ENCODE measurements around the gene DIP2C.

The DIP2C gene

DNA sequence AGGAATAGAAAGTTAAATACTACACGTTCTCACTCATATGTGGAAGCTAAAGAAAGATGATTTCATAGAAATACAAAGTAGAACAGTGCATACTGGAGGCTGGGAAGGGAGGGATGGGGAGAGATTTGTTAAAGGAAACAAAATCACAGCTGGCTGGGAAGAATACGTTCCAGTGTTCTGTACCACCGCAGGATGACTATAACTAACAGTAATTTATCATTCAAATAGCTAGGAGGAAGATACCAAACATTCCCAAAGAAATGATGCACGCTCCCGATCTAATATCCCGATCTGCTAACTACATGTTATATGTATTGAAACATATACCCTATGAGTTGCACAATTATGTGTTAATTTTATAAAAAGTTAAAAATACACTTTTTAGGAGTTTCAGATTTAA lies 391.9 kb downstream of the DIP2C start:
- no peak for DNase-seq (ENCODE audit: low spot score)

DNA sequence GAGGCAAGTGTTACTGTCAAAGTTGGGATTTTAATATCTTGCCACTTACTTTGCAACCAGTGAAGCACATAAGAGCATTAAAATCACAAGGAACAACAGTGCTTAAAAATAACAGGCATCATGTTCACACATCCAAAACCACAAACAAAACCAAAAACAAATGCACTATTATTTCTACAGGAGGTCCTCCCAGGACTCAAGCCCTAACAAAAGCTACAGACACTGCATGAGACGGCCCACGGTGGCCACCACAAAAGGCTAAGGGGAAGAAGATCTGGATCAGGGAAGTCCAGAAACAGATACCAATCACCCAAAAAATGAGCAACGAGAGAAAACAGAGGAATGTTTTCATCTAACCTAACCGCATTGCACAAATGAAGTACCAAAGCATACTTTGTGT lies 395.8 kb downstream of the DIP2C start:
- no peak for DNase-seq (ENCODE audit: low spot score)

DNA sequence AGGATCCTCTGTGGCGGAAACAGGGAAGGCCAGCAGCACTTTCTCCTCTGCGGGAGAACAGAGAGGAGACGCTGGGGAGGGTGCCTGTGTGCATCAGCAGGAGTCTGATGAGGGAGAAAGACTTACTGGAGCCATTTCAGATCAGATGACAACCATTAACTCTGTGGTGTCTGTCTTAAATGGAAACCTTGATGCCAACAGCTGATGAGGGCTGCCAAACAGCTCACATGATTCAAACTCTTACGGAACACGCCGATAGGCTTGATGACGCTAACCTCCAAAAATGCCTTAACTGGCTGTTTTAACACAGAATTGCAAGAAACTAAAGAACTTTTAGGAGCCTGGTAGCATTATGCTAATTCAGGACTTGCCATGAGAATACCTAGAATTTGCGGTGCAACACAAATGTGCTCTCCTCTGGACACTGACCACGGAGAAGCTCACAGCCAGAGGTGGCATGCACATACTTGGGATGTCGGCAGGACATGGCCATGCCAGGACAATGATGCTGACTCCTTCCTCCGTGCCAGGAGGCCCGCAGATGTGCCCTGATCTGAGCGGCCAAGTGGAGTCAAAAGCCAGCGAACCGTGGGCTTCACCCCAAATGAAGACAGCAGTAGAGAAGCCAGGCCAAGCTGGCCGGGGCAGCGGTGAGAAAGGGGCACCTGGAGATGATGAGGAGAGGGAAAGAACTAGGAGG lies 399.3 kb downstream of the DIP2C start:
- DNase-seq (ENCODE audit: low spot score), result no peak

DNA sequence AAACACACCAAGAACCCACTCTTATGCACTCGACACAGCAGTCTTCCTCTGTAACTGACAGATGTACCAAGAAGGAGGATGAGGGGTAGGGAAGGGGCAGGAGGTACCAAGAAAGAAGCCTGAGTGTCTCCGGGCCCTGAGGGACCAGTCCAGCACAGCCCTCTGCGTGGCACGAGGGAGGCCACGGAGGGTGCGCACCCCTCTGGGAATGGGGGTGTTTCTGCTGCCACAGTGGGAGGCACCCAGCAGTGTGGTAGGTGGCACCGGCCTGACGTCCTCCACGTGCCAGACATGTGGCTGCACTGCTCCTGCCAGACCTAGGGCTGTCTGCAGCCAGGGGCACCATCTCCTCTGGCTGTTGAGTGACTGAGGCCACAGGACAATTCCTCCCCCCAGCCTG lies 399.9 kb downstream of the DIP2C start:
- DNase-seq (ENCODE audit: low spot score), result no peak

DNA sequence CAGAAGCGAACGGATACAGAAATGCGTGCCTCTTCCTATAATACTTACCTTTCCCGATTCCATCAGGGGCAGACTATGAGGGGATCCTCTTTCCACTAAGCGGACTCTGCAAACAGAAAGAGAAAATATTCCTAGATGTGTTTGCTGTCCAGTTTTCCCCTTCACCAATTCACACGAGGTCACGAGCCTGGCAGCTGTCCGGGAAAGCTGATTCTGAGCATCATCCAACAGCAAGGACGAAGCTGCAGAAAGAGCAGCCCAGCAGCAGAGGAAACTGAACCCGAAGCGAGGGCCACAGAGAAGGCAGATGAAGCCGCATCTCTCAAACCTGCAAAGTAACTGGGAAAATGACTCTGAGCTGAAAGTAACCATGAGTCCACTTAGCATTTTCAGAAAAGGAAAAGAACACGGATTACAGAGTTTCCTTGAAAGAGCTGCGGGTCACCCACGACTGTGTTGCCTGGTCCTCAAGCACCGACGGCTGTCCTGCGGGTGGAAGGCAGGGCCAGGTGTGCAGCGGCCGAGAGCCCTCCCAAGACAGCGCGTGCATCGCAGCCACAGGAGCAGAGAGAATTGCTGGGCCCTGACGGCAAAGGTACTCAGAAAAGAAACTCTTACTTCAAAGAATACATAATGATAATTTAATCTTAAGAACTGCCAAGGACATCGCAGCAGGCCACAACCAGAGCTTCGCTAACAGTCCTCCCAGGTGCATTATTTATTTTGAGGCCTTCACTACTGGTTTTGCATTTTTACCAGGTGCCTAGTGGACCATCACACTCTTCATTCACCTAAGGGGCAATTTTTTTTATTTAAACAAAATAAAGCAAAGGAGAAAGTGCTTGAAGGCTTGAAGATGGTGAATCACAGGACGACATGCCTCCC lies 400.9 kb downstream of the DIP2C start:
- DNase-seq (ENCODE audit: low spot score), result no peak

DNA sequence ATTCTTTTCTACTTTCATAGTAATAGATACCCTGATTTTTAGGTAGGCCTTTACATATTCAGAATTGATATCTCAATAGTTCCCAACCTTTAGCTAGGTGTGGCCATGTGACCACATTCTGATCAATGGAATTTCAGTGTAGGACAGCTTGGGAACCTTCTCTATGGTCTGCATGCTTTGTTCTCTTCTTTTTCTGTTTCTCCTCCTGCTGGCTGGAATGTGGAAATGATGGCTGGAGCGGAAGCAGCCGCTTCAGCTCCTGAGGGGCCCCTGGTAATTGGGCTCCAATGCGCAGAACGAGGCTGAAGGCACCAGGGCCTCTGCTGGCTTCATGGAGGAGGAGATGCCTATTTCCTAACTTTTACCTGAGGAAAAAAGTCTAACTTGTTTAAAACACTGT lies 401.7 kb downstream of the DIP2C start:
- no peak for DNase-seq (ENCODE audit: low spot score)

DNA sequence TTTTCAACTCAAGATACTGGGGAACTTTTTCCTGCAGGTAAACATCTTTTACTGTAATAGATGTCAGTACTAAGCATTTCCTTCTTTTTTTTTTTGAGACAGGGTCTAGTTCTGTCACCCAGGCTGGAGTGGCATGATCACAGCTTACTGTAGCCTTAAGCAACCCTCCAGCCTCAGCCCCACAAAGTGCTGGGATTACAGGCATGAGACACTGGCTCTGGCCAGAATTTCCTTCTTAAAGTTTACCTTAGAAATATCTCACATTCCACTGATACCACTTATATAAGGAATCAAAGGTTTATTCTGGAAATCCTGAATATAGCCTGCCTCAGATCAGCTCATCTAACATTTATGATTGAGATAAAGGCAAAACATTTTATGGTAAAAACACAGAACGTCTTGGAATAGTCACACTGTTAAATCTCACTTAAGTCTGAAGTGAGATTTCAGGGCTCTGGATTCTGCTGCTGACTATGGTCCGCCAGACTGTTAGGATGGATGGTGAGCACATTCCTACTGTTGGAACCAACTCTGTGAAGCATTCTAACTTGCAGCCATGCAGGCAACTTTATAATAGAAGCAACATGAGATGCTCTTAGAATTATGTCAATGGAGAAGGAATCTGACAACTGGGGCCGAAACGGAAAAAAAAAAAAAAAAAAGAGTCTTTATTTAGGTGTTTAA lies 402.3 kb downstream of the DIP2C start:
- no peak for DNase-seq (ENCODE audit: low spot score)

DNA sequence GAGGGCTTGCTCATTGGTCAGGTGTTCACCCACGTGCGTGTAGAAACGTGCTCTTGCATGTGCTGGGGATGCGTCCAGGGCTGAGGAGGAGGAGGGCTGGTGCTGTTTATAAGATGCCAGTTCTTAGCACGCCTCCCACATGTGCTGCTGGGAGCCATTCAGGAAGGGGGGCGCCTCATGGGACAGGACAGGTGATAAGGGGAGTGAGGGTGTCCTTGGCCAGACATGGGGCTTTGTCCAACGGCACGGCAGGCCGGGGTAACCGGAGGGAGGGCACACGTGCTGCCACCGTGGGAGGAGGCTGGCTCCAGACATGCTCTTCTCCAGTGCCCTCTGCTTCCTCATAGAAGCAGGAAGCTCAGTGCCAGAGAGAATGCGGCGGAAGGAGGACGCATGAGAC lies 404.3 kb downstream of the DIP2C start:
- DNase-seq (ENCODE audit: low spot score), result no peak

DNA sequence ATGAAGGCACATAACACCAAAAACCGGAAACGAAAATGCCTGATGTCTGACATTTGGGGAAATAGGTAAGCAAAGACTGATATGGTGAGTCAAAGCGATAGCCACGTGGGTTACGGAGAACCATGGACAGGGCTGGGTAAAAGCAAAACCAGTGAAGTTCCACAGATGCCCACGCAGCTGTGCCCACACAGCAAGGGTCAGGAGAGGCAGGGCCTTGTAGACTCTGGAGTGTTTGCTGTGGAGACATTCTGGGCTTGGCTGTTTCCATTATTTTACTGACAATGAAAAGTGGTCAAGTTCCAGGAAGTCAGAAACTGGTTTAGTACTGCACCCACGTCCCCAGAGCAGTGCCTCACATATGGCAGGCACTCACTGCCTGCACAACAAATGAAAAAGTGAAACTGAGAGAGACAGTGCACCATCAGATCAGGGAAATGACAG lies 405.5 kb downstream of the DIP2C start:
- no peak for DNase-seq (ENCODE audit: low spot score)

DNA sequence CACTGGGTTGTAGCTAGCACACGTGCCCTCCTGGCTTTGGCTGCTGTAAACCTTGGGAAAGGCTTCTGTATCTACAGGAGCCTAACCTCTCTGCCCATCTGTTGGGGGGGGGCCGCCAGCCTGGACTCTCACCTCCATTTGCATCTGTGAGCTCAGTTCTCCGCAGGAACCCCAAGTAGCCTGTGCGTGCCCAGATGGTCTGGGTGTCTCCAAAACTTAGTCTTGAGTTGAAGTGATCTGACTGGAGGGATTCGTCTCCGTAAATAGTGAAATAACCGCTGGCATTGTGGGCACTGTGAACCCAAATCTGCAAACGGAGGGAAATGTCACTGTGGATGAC lies 406.4 kb downstream of the DIP2C start:
- DNase-seq (ENCODE audit: low spot score), result no peak

DNA sequence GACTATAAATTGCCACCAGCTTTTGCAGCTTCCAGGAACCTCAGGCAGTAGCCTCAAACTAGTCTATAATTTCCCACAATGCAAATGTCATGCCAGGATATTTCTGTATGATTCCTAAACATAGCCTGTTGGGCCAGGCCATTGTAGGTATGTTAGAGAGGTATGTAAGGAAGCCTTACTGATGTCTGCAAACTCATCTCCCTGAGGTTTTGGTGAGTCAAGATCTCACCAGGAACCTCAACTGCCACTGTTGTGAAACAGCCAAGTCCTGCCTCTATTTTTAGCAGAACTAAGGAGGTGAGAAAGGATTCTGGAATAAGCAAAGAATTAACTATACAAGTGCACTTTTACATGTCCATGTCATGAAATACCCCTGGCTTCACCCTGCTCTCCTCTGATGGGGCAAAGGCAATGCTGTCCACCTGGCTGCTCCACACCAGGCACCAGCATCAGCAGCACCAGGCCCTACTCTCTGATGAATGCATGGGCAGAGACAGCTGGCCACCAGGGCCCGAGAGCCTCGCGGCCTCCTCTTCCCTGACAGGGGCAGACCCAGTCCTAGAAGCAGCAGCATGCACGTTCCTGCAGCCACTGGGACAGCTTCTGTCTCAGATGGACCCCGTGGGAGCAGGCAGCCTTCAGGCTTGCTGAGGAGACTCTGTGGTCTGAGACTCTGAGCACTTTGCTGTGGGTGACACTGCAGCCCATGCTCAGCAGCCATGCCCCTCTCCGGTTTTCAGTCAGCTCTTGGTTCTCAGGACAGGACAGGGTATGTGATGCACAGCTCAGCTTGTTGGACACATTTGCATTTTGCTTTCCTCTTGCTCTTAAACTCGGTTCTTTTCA lies 407.0 kb downstream of the DIP2C start:
- peak; percentile 22 for DNase-seq (ENCODE audit: low spot score)

DNA sequence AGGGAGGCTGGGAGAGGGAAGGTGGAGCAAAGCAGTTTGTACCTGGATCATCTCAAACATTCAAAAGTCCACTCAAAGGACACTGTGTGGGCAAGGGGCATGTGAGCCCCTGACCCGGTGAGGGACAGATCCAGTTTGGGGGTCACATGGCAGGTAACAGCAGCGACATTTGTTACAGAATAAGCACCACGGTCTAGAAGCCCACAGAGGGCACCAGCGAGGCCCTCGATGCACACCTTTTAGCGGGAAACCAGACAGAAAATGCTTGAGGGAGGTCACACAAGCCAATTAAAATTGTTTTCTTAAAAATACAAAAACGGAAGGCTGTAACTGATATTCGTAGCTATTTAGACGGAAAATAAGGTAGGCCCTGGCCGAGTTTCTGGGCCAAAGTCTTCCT lies 409.8 kb downstream of the DIP2C start:
- DNase-seq (ENCODE audit: low spot score), result no peak

DNA sequence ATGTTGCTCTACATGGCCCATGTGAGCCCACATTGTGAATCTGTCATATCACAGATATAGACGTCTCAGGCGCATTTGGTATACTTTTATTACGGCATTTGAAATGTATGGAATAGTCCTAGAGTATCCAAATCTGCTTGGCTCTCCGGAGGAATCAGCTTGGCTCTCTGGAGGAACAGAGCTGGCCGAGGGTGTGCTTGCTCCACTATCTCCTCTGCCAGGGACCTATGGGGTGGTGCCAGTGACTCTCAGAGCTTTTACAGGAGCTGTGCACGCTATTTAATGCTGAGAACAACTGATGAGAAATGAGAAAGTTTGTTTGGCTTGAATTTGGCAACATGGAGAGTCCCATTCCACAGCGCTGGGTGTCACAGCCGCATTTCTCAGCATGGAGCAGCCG lies 410.2 kb downstream of the DIP2C start:
- DNase-seq (ENCODE audit: low spot score), result no peak

DNA sequence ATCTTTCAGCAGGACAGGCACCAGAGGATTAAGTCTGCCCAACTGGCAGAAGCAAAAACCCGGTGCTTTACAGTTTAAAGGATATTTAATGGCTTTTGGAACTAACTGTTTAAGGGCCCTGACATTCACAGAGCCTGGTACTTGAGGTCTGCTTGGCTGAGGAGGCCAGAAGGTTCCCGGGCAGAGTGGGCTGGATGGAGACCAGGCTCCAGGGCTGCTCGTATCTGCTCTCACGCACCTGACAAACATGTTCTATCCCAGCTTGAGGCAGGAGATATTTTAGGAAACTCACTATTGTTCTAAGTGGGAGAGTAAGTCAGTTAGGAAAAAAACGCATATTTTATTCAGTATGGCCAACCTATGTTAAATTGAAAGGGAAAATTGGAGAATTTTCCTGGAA lies 410.8 kb downstream of the DIP2C start:
- DNase-seq (ENCODE audit: low spot score), result no peak

DNA sequence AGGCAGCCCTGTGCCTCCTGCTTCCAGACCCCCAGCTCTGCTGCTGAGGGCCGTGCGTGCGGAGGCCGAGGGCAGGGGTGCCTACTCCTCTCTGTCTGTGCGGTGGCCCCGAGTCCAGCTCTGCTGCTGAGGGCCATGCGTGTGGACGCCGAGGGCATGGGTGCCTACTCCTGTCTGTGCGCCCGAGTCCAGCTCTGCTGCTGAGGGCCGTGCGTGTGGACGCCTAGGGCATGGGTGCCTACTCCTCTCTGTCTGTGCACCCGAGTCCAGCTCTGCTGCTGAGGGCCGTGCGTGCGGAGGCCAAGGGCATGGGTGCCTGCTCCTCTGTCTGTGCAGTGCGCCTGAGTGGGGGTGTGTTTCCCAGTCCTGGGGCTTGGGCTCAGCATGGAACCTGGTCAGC lies 411.5 kb downstream of the DIP2C start:
- DNase-seq (ENCODE audit: low spot score), result no peak

DNA sequence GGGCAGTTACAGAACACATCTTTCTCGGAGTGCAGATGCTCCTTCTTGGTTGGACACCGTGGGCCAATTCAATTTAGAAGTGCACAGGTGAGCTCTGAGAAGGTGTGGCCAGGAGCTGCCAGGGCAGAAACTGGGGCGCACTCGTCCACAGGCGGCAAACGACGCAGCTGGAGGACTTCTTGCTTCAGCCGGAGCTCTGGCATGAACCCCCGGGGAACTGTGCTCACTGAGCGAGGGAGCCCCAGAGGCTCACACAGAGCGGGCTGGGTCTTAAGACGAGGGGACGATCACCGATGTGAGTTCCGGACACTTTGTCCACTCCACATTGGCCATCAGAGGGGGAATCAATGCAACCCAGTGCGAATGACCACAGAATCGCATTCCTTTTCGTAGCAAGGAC lies 413.8 kb downstream of the DIP2C start:
- no peak for DNase-seq (ENCODE audit: low spot score)

DNA sequence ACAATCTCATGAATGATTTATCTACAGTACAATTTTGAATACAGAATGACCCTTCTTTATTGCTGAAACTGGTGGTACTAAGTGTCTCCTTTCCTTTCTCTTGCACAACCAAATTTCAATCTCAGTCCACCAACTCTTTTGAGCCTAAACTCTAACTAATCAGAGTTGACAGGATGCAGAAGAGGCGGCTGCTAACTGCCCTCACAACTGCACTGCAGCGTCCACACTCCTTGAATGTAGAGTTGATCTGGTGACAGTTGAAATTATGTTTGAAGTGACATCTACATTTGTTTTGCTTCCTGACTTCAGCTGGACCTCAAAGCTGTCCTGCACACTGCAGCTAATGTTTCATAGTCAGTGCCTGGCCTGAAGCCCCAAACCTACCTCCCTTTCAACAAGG lies 414.6 kb downstream of the DIP2C start:
- no peak for DNase-seq (ENCODE audit: low spot score)

DNA sequence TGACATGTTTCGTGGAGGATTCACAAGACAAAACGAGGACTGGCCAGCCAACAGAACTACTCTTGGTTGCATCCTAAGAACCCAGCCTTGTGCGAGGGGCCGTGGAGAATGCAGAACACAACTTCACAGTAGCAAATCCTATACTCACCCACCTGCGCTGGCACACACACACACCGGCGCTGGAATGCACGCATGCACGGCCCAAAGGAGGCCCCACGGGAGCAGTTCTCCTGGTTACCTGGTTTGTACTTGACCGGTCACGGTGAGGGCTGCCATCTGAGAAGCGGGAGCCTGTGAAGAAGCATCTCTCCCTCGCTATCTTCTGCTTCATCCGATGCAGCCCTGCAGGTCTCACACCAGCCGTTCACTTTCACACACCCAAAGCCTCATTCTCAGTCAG lies 416.4 kb downstream of the DIP2C start:
- DNase-seq (ENCODE audit: low spot score), result no peak

DNA sequence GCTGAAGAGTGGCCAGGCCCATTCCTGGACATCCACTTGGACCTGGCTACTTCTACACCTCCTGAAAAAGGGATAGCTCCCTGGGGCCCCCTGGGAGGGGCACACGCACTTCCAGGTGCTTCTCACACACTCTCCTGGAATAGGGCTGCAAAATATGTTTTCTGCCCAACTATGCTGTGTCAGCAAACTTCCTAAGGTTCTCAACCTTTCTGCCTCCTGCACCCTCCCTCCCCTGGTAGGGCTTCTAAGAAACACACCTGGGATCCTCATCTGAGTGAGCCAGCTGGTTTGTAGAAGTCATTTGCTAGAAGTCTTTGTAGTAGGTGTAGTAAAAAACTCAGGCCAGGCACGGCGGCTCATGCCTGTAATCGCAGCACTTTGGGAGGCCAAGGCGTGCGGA lies 417.7 kb downstream of the DIP2C start:
- no peak for DNase-seq (ENCODE audit: low spot score)

DNA sequence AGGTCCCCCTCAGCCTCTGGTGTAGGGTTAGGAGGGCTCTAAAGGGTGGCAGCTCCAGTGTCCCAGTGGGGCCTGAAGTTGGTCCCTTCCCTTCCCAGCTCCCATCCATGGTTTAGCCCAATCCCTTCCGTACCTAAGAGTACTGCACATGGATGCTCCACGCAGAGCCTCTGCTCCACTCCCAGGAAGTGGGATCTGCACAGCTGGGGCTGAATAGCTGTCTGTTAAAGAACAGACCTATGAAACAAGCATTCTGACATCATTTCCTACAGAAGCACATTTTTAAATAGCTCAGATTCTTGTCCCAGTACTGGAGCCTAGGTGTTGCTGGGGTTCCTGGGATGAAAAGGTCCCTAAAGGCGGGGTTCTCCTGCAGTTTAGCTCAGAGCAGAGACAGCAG lies 418.3 kb downstream of the DIP2C start:
- DNase-seq (ENCODE audit: low spot score), result no peak

DNA sequence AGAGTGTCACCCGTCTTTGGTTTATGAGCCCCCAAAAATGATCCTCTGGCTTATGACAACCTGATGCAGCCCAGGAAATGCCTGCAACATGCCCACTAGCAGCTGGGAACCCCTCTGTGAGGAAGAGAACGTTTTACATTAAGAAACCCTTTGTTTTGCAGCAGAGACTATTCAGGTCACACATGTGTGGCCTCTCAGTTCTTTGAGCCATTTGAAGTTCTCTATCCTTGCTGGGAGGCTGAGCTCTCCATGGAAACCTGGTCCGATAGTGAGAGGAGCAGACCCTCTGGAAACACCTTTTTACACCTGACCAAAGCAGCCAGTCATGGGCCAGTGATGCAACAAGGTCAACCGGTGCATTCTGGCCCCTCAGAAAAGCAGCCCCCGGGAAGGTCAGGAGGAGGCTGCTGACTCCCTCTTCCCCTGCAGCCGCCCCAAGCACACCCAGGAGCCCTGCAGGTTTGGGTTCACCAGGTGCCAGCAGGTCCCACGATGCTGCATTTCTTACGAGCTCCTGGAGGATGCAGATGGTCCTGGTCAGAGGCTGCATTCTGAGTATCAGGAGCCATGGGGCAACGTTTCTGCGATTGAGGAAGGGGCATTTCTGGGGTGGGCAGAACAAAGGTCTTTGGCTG lies 419.9 kb downstream of the DIP2C start:
- DNase-seq (ENCODE audit: low spot score), result no peak

DNA sequence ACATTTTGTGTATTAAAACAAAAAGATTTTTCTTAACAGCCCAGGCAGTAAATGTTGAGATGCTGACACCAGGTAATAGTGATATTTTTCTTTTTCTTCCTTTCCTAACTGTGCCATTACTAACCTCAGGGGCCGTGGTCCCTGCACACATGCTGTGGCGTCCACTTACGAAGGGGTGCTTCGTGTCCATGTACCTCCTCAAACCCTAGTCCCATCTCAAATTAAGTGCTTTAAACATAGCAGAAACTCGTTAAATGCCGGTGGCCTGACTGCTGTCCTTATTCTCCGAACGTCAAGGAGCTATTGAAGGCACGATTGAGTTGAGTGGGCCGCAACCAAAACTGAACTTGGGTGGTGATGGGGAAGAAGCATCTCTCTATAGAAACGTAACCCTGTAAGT lies 421.8 kb downstream of the DIP2C start:
- DNase-seq (ENCODE audit: low spot score), result no peak

Data from kidney tubule cell (primary cell).